GM12801 (cell line): ENCODE results near the gene PRLH.

Source experiments
- CTCF ChIP-seq: IDR thresholded peaks from one replicate; pipeline ENCODE4 v1.5.1; 2011; ENCODE audit warnings: control low read depth; ENCODE audit not compliant: insufficient read length; ENCODE audit errors: extremely low read depth

Gene PRLH

GRCh38 chr2:237616373-237616733 is 50.0 kb downstream of the PRLH start:
- no peak for TF ChIP-seq CTCF
